Neuronal stem cell (in vitro differentiated cells): Measurements from ENCODE around the gene FSTL4.

Experiments
- DNase-seq: peaks from one replicate; pipeline ENCODE4 v3.0.0-alpha.2; 2013; ENCODE audit warnings: low spot score
- H2AFZ ChIP-seq: one replicate; pipeline ENCODE4 v1.6.1; 2013; ENCODE audit warnings: mild to moderate bottlenecking, low read length, inconsistent platforms
- H2AK5ac ChIP-seq: 2 replicates; pipeline ENCODE4 v1.6.1; 2013; ENCODE audit warnings: low read depth, mild to moderate bottlenecking, inconsistent platforms, low read length, moderate library complexity, mixed read lengths
- H2BK120ac ChIP-seq: 2 replicates; pipeline ENCODE4 v1.6.1; 2013; ENCODE audit warnings: low read depth, mild to moderate bottlenecking, inconsistent platforms, low read length, moderate library complexity, mixed read lengths
- H2BK12ac ChIP-seq: one replicate; pipeline ENCODE4 v1.6.1; 2013; ENCODE audit warnings: low read length, inconsistent platforms
- H2BK15ac ChIP-seq: 2 replicates; pipeline ENCODE4 v1.6.1; 2013; ENCODE audit warnings: mild to moderate bottlenecking, low read length, inconsistent platforms, mixed read lengths
- H2BK5ac ChIP-seq: one replicate; pipeline ENCODE4 v1.6.1; 2013; ENCODE audit warnings: inconsistent platforms, mild to moderate bottlenecking, low read length, moderate library complexity
- H3K14ac ChIP-seq: one replicate; pipeline ENCODE4 v1.6.1; 2013; ENCODE audit warnings: low read length, inconsistent platforms
- H3K18ac ChIP-seq: 2 replicates; pipeline ENCODE4 v1.6.1; 2013; ENCODE audit warnings: low read length, inconsistent platforms
- H3K23ac ChIP-seq: 2 replicates; pipeline ENCODE4 v1.6.1; 2013; ENCODE audit warnings: low read depth, mild to moderate bottlenecking, mixed read lengths, low read length, inconsistent platforms; ENCODE audit not compliant: poor library complexity
- H3K27ac ChIP-seq: replicated peaks from 3 replicates; pipeline ENCODE4 v1.5.1; 2013; ENCODE audit warnings: low read length, inconsistent platforms
- H3K27me3 ChIP-seq, 3 experiments: 2 replicates each; pipeline ENCODE4 v1.6.1; 2013; ENCODE audit warnings: low read length in 3 of 3, mild to moderate bottlenecking in 2 of 3, inconsistent platforms in 1 of 3, low read depth in 1 of 3, mixed read lengths in 1 of 3, moderate library complexity in 1 of 3; ENCODE audit not compliant: control insufficient read depth in 3 of 3, insufficient read depth in 3 of 3
- H3K36me3 ChIP-seq, 2 donors: replicated peaks in 1 of 2; 2 replicates each; pipeline ENCODE4 v1.6.1; 2013; ENCODE audit warnings: low read length in 2 of 2; ENCODE audit not compliant: control insufficient read depth in 2 of 2, insufficient read depth in 2 of 2
- H3K4ac ChIP-seq: 2 replicates; pipeline ENCODE4 v1.6.1; 2013; ENCODE audit warnings: inconsistent platforms, mild to moderate bottlenecking, low read length, moderate library complexity
- H3K4me1 ChIP-seq, 2 donors: 1 replicate in 1 of 2; 2 replicates in 1 of 2; pipeline ENCODE4 v1.6.1; 2013; ENCODE audit warnings: low read length in 2 of 2, low read depth in 1 of 2; ENCODE audit not compliant: control insufficient read depth in 2 of 2, insufficient read depth in 1 of 2
- H3K4me2 ChIP-seq: one replicate; pipeline ENCODE4 v1.6.1; 2013; ENCODE audit warnings: mild to moderate bottlenecking, low read length, inconsistent platforms; ENCODE audit not compliant: insufficient read depth, poor library complexity, severe bottlenecking
- H3K4me3 ChIP-seq, 2 donors: 2 replicates each; pipeline ENCODE4 v1.5.1; 2013; ENCODE audit warnings: low read length in 2 of 2, mild to moderate bottlenecking in 2 of 2, inconsistent platforms in 1 of 2, moderate library complexity in 1 of 2
- H3K79me1 ChIP-seq: one replicate; pipeline ENCODE4 v1.6.1; 2013; ENCODE audit warnings: low read depth, mild to moderate bottlenecking, inconsistent platforms, low read length, moderate library complexity
- H3K9ac ChIP-seq: one replicate; pipeline ENCODE4 v1.6.1; 2013; ENCODE audit warnings: mild to moderate bottlenecking, low read depth, low read length, inconsistent platforms; ENCODE audit not compliant: poor library complexity
- H3K9me3 ChIP-seq, 2 donors: replicated peaks in 1 of 2; 2 replicates each; pipeline versions ENCODE3 to v1.6.1; 2013; ENCODE audit warnings: low read length in 2 of 2, mild to moderate bottlenecking in 2 of 2, inconsistent platforms in 1 of 2, low read depth in 1 of 2, mixed read lengths in 1 of 2, moderate library complexity in 1 of 2; ENCODE audit not compliant: control insufficient read depth in 2 of 2, insufficient read depth in 1 of 2
- H4K8ac ChIP-seq: one replicate; pipeline ENCODE4 v1.6.1; 2013; ENCODE audit warnings: low read depth, mild to moderate bottlenecking, inconsistent platforms, low read length, moderate library complexity
- H4K91ac ChIP-seq: one replicate; pipeline ENCODE4 v1.6.1; 2013; ENCODE audit warnings: low read length, low read depth, mild to moderate bottlenecking, inconsistent platforms; ENCODE audit not compliant: poor library complexity
- whole genome bisulfite sequencing, 2 donors: extraction: QIAGEN DNeasy Blood & Tissue Kit; methylation state at CpG; one replicate each; pipeline ENCODE4 v1.1.7; 2013; ENCODE audit warnings: missing lambda C conversion rate in 2 of 2, mixed read lengths in 1 of 2; ENCODE audit not compliant: insufficient read length in 2 of 2, insufficient replicate concordance in 1 of 2; ENCODE audit errors: extremely low coverage in 2 of 2; 5-methylcytosine and 5-hydroxymethylcytosine counted together

Gene FSTL4

GRCh38 chr5:133428072-133428660 is 184.2 kb downstream of the FSTL4 start:
- WGBS, 2 donors: no CpG with 5 or more reads among the region's 4 CpGs

GRCh38 chr5:133427121-133427777 is 185.1 kb downstream of the FSTL4 start:
- Histone ChIP-seq H3K18ac (peak overlapping the region; percentile 61), H3K4ac (no peak overlapping the region), H2AK5ac (no peak overlapping the region), H2BK12ac (no peak overlapping the region), H3K14ac (no peak overlapping the region), H3K27ac (peak overlapping the region; percentile 25), H3K9ac (no peak overlapping the region), H2AFZ (no peak overlapping the region), H4K8ac (no peak overlapping the region), H2BK120ac (no peak overlapping the region), H3K4me1 (peaks cover 3 to 43% of the 10 kb centered on the region in 2 donors), H3K36me3 (no peaks in the 10 kb centered on the region), H3K4me3 (no peak overlapping the region), H3K4me2 (peak overlapping the region; percentile 19), H4K91ac (no peak overlapping the region), H2BK15ac (peak overlapping the region; percentile 22), H2BK5ac (no peak overlapping the region), H3K27me3 (peaks cover 0 to 30% (median 0%) of the 10 kb centered on the region in 3 experiments), H3K79me1 (no peaks in the 10 kb centered on the region), H3K9me3 (no peaks in the 10 kb centered on the region), H3K23ac (no peak overlapping the region)
- WGBS, 2 donors: no CpG with 5 or more reads among the region's 11 CpGs
- no peak for DNase-seq

More at GRCh38 chr5:133428072-133428660, 184.2 kb downstream of the FSTL4 start:
- H2BK12ac ChIP-seq: peak overlapping the region; percentile 48
- H4K8ac ChIP-seq: peak overlapping the region; percentile 29
- H3K27ac ChIP-seq: no peak overlapping the region
- no peak overlapping the region for H2BK120ac ChIP-seq
- peaks cover 0 to 28% (median 0%) of the 10 kb centered on the region in 3 experiments for H3K27me3 ChIP-seq
- H3K4me3 ChIP-seq: no peak overlapping the region
- peak overlapping the region; percentile 76 for H4K91ac ChIP-seq
- H3K79me1 ChIP-seq: no peaks in the 10 kb centered on the region
- no peak overlapping the region for H3K9ac ChIP-seq
- H2AK5ac ChIP-seq: peak overlapping the region; percentile 83
- H3K4me2 ChIP-seq: no peak overlapping the region
- H2BK5ac ChIP-seq: no peak overlapping the region
- H3K4me1 ChIP-seq: peaks cover 3 to 39% of the 10 kb centered on the region in 2 donors
- no peak overlapping the region for H3K14ac ChIP-seq
- no peak for DNase-seq
- H2BK15ac ChIP-seq: no peak overlapping the region
- H3K4ac ChIP-seq: no peak overlapping the region
- H3K23ac ChIP-seq: no peak overlapping the region
- peak overlapping the region; percentile 86 for H3K18ac ChIP-seq
- no peak overlapping the region for H2AFZ ChIP-seq
- no peaks in the 10 kb centered on the region for H3K36me3 ChIP-seq
- no peaks in the 10 kb centered on the region for H3K9me3 ChIP-seq

DNA sequence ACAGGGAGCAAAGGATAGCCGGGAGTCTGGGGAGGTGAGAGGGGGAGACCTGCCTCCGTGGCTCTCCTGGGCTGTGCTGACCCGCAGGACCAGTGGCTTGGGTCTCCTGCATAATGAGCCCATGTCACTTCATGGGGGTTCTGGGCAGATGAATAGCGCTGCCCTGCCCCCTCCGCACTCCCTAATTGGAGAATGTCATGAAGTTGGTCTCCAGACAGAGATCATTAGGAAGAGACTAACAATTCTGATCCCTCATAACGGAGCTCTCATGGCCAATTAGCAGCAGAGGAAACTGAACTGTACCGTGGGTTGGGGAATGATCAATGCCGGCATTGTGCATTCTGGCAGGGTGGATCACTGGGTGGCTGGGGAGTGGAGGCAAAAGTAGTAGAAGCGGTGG is 186.1 kb downstream of the FSTL4 start:
- Histone ChIP-seq H3K4me1 (peaks cover 3 to 42% of the 10 kb centered on the region in 2 donors), H2BK120ac (no peak overlapping the region), H4K8ac (no peak overlapping the region), H2AK5ac (no peak overlapping the region), H3K14ac (no peak overlapping the region), H2BK5ac (no peak overlapping the region), H3K4ac (no peak overlapping the region), H4K91ac (no peak overlapping the region), H3K36me3 (no peaks in the 10 kb centered on the region), H3K27ac (peak overlapping the region; percentile 2), H3K18ac (no peak overlapping the region), H3K9me3 (no peaks in the 10 kb centered on the region), H3K9ac (no peak overlapping the region), H3K4me3 (no peak overlapping the region), H2AFZ (no peak overlapping the region), H3K23ac (no peak overlapping the region), H3K4me2 (no peak overlapping the region), H2BK15ac (no peak overlapping the region), H3K27me3 (peaks cover 0 to 29% (median 0%) of the 10 kb centered on the region in 3 experiments), H2BK12ac (no peak overlapping the region), H3K79me1 (no peaks in the 10 kb centered on the region)
- DNase-seq: no peak
- WGBS, 2 donors: no CpG with 5 or more reads among the region's 9 CpGs

- Histone ChIP-seq H2BK15ac (no peak overlapping the region), H3K79me1 (no peaks in the 10 kb centered on the region), H3K27me3 (peaks cover 0 to 29% (median 0%) of the 10 kb centered on the region in 3 experiments), H2BK12ac (no peak overlapping the region), H4K8ac (no peak overlapping the region), H2BK5ac (no peak overlapping the region), H3K23ac (no peak overlapping the region), H2BK120ac (no peak overlapping the region), H3K4me1 (peaks cover 3 to 39% of the 10 kb centered on the region in 2 donors), H3K36me3 (no peaks in the 10 kb centered on the region), H3K18ac (no peak overlapping the region), H3K4me3 (no peak overlapping the region), H2AK5ac (no peak overlapping the region), H3K4me2 (no peak overlapping the region), H3K9me3 (no peaks in the 10 kb centered on the region), H3K14ac (no peak overlapping the region), H3K27ac (peak overlapping the region; percentile 2), H2AFZ (no peak overlapping the region), H3K4ac (no peak overlapping the region), H4K91ac (no peak overlapping the region), H3K9ac (no peak overlapping the region)
- no CpG with 5 or more reads among the region's 4 CpGs for WGBS, 2 donors
- no peak for DNase-seq
Observed at GRCh38 chr5:133425764-133426163, 186.6 kb downstream of the FSTL4 start.
